ENCODE measurements around the gene SP3. TPM values are rescaled to one million over a fixed set of nuclear protein-coding genes. Genes with fewer than 3 reads are reported as not detected.

SP3 gene
- total RNA-seq, 1 experiment from 2014 or later = 73.8 TPM

GRCh38 chr2:173978447-173978846 lies 13.3 kb upstream of the SP3 start:
- no peaks in the 10 kb centered on the region for H3K9me3 Mint-ChIP-seq (ENCODE audit: unreplicated experiment)
- H3K27me3 Mint-ChIP-seq (ENCODE audit: insufficient read depth, unreplicated experiment) = no peaks in the 10 kb centered on the region
- CTCF ChIA-PET = interaction anchor here (0.6 kb wide), 2 partner anchors 85 to 218 kb away, joined by 3 read pairs; no protein-coding TSS in a partner anchor

GRCh38 chr2:173972636-173973035 lies 7.5 kb upstream of the SP3 start:
- no peak for DNase-seq (ENCODE audit: unreplicated experiment)
- intact Hi-C loops (cut with micrococcal nuclease) = no loop called here
- Mint-ChIP-seq H3K4me1 (ENCODE audit: insufficient read depth, unreplicated experiment) (peaks cover 7% of the 10 kb centered on the region), H3K27ac (ENCODE audit: low read depth, unreplicated experiment) (no peak overlapping the region), H3K9me3 (ENCODE audit: unreplicated experiment) (no peaks in the 10 kb centered on the region), H3K36me3 (ENCODE audit: insufficient read depth, unreplicated experiment) (no peaks in the 10 kb centered on the region), H3K27me3 (ENCODE audit: insufficient read depth, unreplicated experiment) (no peaks in the 10 kb centered on the region), H3K4me3 (ENCODE audit: unreplicated experiment) (no peak overlapping the region)
- ChIA-PET CTCF (interaction anchor here (0.6 kb wide), 1 partner anchor 19 kb away, joined by 3 read pairs; no protein-coding TSS in a partner anchor), POLR2A (interaction anchor here (0.7 to 3.8 kb wide), 6 partner anchors 9 to 91 kb away, joined by 3 to 25 read pairs (median 3); no protein-coding TSS in a partner anchor)
- TF ChIP-seq, protein P1, sequence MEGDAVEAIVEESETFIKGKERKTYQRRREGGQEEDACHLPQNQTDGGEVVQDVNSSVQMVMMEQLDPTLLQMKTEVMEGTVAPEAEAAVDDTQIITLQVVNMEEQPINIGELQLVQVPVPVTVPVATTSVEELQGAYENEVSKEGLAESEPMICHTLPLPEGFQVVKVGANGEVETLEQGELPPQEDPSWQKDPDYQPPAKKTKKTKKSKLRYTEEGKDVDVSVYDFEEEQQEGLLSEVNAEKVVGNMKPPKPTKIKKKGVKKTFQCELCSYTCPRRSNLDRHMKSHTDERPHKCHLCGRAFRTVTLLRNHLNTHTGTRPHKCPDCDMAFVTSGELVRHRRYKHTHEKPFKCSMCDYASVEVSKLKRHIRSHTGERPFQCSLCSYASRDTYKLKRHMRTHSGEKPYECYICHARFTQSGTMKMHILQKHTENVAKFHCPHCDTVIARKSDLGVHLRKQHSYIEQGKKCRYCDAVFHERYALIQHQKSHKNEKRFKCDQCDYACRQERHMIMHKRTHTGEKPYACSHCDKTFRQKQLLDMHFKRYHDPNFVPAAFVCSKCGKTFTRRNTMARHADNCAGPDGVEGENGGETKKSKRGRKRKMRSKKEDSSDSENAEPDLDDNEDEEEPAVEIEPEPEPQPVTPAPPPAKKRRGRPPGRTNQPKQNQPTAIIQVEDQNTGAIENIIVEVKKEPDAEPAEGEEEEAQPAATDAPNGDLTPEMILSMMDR (IDR thresholded peaks at IDR 0.05; ENCODE audit: unreplicated experiment) = no peak
- BruUV-seq (replicated peaks) = no TSS peak

More at GRCh38 chr2:173978447-173978846, 13.3 kb upstream of the SP3 start:
- BruUV-seq (replicated peaks) = no TSS peak
- TF ChIP-seq, protein P1 (IDR thresholded peaks at IDR 0.05; ENCODE audit: unreplicated experiment) = no peak
- POLR2A ChIA-PET = interaction anchor here (0.6 to 3.0 kb wide), 5 partner anchors 12 to 52 kb away, joined by 3 to 20 read pairs (median 3); partner anchors contain the start of gene SP3
- H3K4me1 Mint-ChIP-seq (ENCODE audit: insufficient read depth, unreplicated experiment) = peaks cover 25% of the 10 kb centered on the region
- no peak overlapping the region for H3K4me3 Mint-ChIP-seq (ENCODE audit: unreplicated experiment)
- intact Hi-C loops (cut with micrococcal nuclease) = no loop called here
- no peaks in the 10 kb centered on the region for H3K36me3 Mint-ChIP-seq (ENCODE audit: insufficient read depth, unreplicated experiment)
- peak; percentile 50 for DNase-seq (ENCODE audit: unreplicated experiment)
- H3K27ac Mint-ChIP-seq (ENCODE audit: low read depth, unreplicated experiment) = no peak overlapping the region

- H3K27ac Mint-ChIP-seq (ENCODE audit: low read depth, unreplicated experiment) = no peak overlapping the region
These were observed 7.0 kb upstream of the SP3 start for GRCh38 chr2:173972165-173972564.

DNA sequence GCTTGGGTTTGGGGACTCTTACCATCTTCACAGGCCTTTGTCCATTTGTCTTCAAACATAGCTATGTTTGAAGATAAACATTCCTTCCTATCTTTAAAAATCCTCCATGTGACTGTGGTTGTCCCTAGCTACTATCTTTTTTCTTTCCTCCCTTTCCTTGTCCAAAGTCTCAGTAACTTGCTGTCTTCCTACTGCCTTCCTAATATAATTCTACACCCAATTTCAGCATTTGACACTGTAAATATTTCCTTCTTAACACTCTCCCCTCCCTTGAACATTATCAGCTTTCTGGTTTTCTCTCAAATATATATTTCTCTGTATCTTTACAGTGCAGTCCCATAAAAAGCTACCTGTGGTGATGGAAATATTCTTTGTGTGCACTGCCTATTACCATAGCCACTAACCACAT lies 5.3 kb upstream of the SP3 start:
- CTCF ChIA-PET = interaction anchor here (0.6 to 0.9 kb wide), 5 partner anchors 19 to 560 kb away, joined by 3 to 4 read pairs (median 3); no protein-coding TSS in a partner anchor
- Mint-ChIP-seq H3K27me3 (ENCODE audit: insufficient read depth, unreplicated experiment) (no peaks in the 10 kb centered on the region), H3K4me1 (ENCODE audit: insufficient read depth, unreplicated experiment) (peaks cover 15% of the 10 kb centered on the region), H3K36me3 (ENCODE audit: insufficient read depth, unreplicated experiment) (no peaks in the 10 kb centered on the region), H3K27ac (ENCODE audit: low read depth, unreplicated experiment) (no peak overlapping the region), H3K4me3 (ENCODE audit: unreplicated experiment) (no peak overlapping the region), H3K9me3 (ENCODE audit: unreplicated experiment) (no peaks in the 10 kb centered on the region)
- TF ChIP-seq, protein P1 (IDR thresholded peaks at IDR 0.05; ENCODE audit: unreplicated experiment) = no peak
- no peak for DNase-seq (ENCODE audit: unreplicated experiment)
- POLR2A ChIA-PET = interaction anchor here (0.6 to 3.8 kb wide), 8 partner anchors 9 to 218 kb away, joined by 3 to 25 read pairs (median 4); no protein-coding TSS in a partner anchor
- intact Hi-C loops (cut with micrococcal nuclease) = no loop called here
- BruUV-seq (replicated peaks) = no TSS peak

More at GRCh38 chr2:173972165-173972564, 7.0 kb upstream of the SP3 start:
- no peak for DNase-seq (ENCODE audit: unreplicated experiment)
- intact Hi-C loops (cut with micrococcal nuclease) = no loop called here
- Mint-ChIP-seq H3K4me1 (ENCODE audit: insufficient read depth, unreplicated experiment) (peaks cover 7% of the 10 kb centered on the region), H3K4me3 (ENCODE audit: unreplicated experiment) (no peak overlapping the region), H3K9me3 (ENCODE audit: unreplicated experiment) (no peaks in the 10 kb centered on the region), H3K27me3 (ENCODE audit: insufficient read depth, unreplicated experiment) (no peaks in the 10 kb centered on the region), H3K36me3 (ENCODE audit: insufficient read depth, unreplicated experiment) (no peaks in the 10 kb centered on the region)
- ChIA-PET CTCF (interaction anchor here (0.6 kb wide), 1 partner anchor 19 kb away, joined by 3 read pairs; no protein-coding TSS in a partner anchor), POLR2A (interaction anchor here (1.0 to 3.8 kb wide), 4 partner anchors 8 to 79 kb away, joined by 3 to 25 read pairs (median 4); no protein-coding TSS in a partner anchor)
- TF ChIP-seq, protein P1 (IDR thresholded peaks at IDR 0.05; ENCODE audit: unreplicated experiment) = no peak
- BruUV-seq (replicated peaks) = no TSS peak

Measured in MCF 10A (cell line).